GM15510 (cell line): ENCODE measurements around the gene RETREG1.

Experiments
- POLR2A ChIP-seq: IDR thresholded peaks from 3 replicates; pipeline ENCODE4 v1.6.1; 2011; ENCODE audit warnings: borderline replicate concordance; ENCODE audit not compliant: insufficient read length; ENCODE audit errors: extremely low read depth

RETREG1 gene

GRCh38 chr5:16534280-16534679 lies 82.5 kb downstream of the RETREG1 start:
- no peak for TF ChIP-seq POLR2A

GRCh38 chr5:16531063-16531648 lies 85.6 kb downstream of the RETREG1 start:
- TF ChIP-seq POLR2A = no peak

- no peak for TF ChIP-seq POLR2A
Measured at GRCh38 chr5:16529306-16529705, 87.5 kb downstream of the RETREG1 start.

- TF ChIP-seq POLR2A = no peak
Measured at GRCh38 chr5:16528382-16529110, 88.3 kb downstream of the RETREG1 start.

GRCh38 chr5:16525651-16526050 lies 91.1 kb downstream of the RETREG1 start:
- TF ChIP-seq POLR2A = no peak

- TF ChIP-seq POLR2A = no peak
Measured at GRCh38 chr5:16524286-16524685, 92.5 kb downstream of the RETREG1 start.

GRCh38 chr5:16521521-16522483 lies 95.0 kb downstream of the RETREG1 start:
- TF ChIP-seq POLR2A = no peak

GRCh38 chr5:16520841-16521240 lies 96.0 kb downstream of the RETREG1 start:
- no peak for TF ChIP-seq POLR2A

- no peak for TF ChIP-seq POLR2A
Measured at GRCh38 chr5:16519435-16519834, 97.4 kb downstream of the RETREG1 start.

- TF ChIP-seq POLR2A = no peak
Measured at GRCh38 chr5:16518606-16519005, 98.2 kb downstream of the RETREG1 start.

GRCh38 chr5:16515532-16515931 lies 101.3 kb downstream of the RETREG1 start:
- no peak for TF ChIP-seq POLR2A

- TF ChIP-seq POLR2A = no peak
Measured at GRCh38 chr5:16510098-16510497, 106.7 kb downstream of the RETREG1 start.

- no peak for TF ChIP-seq POLR2A
Measured at GRCh38 chr5:16508730-16509531, 107.9 kb downstream of the RETREG1 start.

GRCh38 chr5:16507716-16508115 lies 109.1 kb downstream of the RETREG1 start:
- no peak for TF ChIP-seq POLR2A
